Bronchial epithelial cell (primary cell): ENCODE measurements around the gene HIF1AN. TPM values are rescaled to one million over a fixed set of nuclear protein-coding genes. Genes with fewer than 3 reads are reported as not detected.

Experiments
- DNase-seq: peaks from one replicate; pipeline ENCODE4 v3.0.0-alpha.2; 2010; ENCODE audit warnings: low read depth
- FAIRE-seq: peaks from 2 replicates; lab custom pipeline; 2011; peaks lifted over from hg19 to GRCh38; lab: Jason Lieb, UNC
- H3K27me3 ChIP-seq: 2 replicates; pipeline ENCODE4 v1.5.1; 2011; ENCODE audit warnings: low read length; ENCODE audit not compliant: control insufficient read depth, insufficient read depth
- H3K36me3 ChIP-seq: 2 replicates; pipeline ENCODE4 v1.5.1; 2011; ENCODE audit warnings: low read length; ENCODE audit not compliant: control insufficient read depth, insufficient read depth
- H3K4me3 ChIP-seq: 2 replicates; pipeline ENCODE4 v1.5.1; 2011; ENCODE audit warnings: mild to moderate bottlenecking, low read depth, low read length, control low read depth
- CTCF ChIP-seq: IDR thresholded peaks from 2 replicates; pipeline ENCODE4 v1.5.1; 2011; ENCODE audit warnings: mild to moderate bottlenecking, moderate library complexity, low read length, control low read depth, inconsistent platforms; ENCODE audit not compliant: insufficient read depth, severe bottlenecking
- total RNA-seq: library from RNA; depleted of rRNA; stranded (reverse); fragments of >200 nt; gene quantifications from 2 replicates; pipeline ENCODE4 v1.2.1, GENCODE V29; 2014

HIF1AN gene
- total RNA-seq, 1 donor from 2014 or later: 9.0 TPM

GRCh38 chr10:100537475-100537874, 1.7 kb downstream of the HIF1AN start:
- TF ChIP-seq CTCF: no peak
- no peak for DNase-seq
- Histone ChIP-seq H3K4me3 (no peak overlapping the region), H3K36me3 (peaks cover 13% of the 10 kb centered on the region), H3K27me3 (no peaks in the 10 kb centered on the region)
- FAIRE-seq: no peak

- no peak for FAIRE-seq
- no peak overlapping the region for H3K4me3 ChIP-seq
- no peak for DNase-seq
- no peaks in the 10 kb centered on the region for H3K27me3 ChIP-seq
- H3K36me3 ChIP-seq: peaks cover 39% of the 10 kb centered on the region
- TF ChIP-seq CTCF: no peak
Observed at GRCh38 chr10:100544950-100545349, 9.2 kb downstream of the HIF1AN start.

- DNase-seq (no peak), FAIRE-seq (no peak)
- H3K27me3 ChIP-seq: no peaks in the 10 kb centered on the region
- no peak for TF ChIP-seq CTCF
- H3K4me3 ChIP-seq: no peak overlapping the region
- peaks cover 23% of the 10 kb centered on the region for H3K36me3 ChIP-seq
Observed at GRCh38 chr10:100551196-100551595, 15.5 kb downstream of the HIF1AN start.

GRCh38 chr10:100551738-100552137, 16.0 kb downstream of the HIF1AN start:
- FAIRE-seq: no peak
- Histone ChIP-seq H3K4me3 (no peak overlapping the region), H3K27me3 (no peaks in the 10 kb centered on the region), H3K36me3 (peaks cover 23% of the 10 kb centered on the region)
- no peak for TF ChIP-seq CTCF
- no peak for DNase-seq

GRCh38 chr10:100553929-100554328, 18.2 kb downstream of the HIF1AN start:
- DNase-seq: no peak
- Histone ChIP-seq H3K36me3 (peaks cover 6% of the 10 kb centered on the region), H3K4me3 (no peak overlapping the region), H3K27me3 (no peaks in the 10 kb centered on the region)
- TF ChIP-seq CTCF: no peak
- FAIRE-seq: no peak

- Histone ChIP-seq H3K4me3 (no peak overlapping the region), H3K36me3 (no peaks in the 10 kb centered on the region), H3K27me3 (no peaks in the 10 kb centered on the region)
- FAIRE-seq: no peak
- no peak for DNase-seq
- no peak for TF ChIP-seq CTCF
Observed at GRCh38 chr10:100554902-100555301, 19.2 kb downstream of the HIF1AN start.
